ENCODE results near the gene CNTNAP5. TPM values are rescaled to one million over a fixed set of nuclear protein-coding genes. Genes with fewer than 3 reads are reported as not detected.

CNTNAP5 gene
- total and polyA plus RNA-seq, 2 donors (not counting 1 experiment from before 2014, with no cell fraction given) = not detected

DNA sequence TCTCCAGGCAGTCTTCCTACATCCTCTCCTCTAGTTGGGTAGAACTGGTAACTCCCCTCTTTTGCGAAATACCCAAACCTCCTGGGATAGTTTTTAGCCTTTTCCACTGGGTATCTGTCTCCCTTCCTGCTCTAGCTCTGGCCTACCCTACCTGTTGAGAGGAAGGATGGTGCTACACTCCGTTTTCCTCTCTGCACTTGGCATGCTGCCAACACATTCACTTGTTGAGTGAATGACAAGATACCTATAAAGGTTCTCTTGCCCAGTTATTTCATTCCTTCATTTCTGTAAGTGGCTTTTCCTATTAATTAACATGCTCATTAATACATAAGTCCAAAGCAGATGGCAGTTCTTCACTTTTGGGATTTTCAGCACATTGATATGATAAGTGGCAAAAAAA is 293.8 kb downstream of the CNTNAP5 start:
- no peaks in the 10 kb centered on the region for H3K4me1 Mint-ChIP-seq
- TF ChIP-seq, protein P1, sequence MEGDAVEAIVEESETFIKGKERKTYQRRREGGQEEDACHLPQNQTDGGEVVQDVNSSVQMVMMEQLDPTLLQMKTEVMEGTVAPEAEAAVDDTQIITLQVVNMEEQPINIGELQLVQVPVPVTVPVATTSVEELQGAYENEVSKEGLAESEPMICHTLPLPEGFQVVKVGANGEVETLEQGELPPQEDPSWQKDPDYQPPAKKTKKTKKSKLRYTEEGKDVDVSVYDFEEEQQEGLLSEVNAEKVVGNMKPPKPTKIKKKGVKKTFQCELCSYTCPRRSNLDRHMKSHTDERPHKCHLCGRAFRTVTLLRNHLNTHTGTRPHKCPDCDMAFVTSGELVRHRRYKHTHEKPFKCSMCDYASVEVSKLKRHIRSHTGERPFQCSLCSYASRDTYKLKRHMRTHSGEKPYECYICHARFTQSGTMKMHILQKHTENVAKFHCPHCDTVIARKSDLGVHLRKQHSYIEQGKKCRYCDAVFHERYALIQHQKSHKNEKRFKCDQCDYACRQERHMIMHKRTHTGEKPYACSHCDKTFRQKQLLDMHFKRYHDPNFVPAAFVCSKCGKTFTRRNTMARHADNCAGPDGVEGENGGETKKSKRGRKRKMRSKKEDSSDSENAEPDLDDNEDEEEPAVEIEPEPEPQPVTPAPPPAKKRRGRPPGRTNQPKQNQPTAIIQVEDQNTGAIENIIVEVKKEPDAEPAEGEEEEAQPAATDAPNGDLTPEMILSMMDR (IDR thresholded peaks at IDR 0.05) = no peak
- no peak for TF ChIP-seq EZH2 (IDR thresholded peaks at IDR 0.05; ENCODE audit: borderline replicate concordance, insufficient read depth, low read depth, low read length, poor library complexity, severe bottlenecking)
- Histone ChIP-seq H3K4me2 (replicated peaks; ENCODE audit: low read depth, low read length, poor library complexity, severe bottlenecking) (no peak overlapping the region), H2AFZ (ENCODE audit: insufficient read depth, low read depth, low read length, poor library complexity, severe bottlenecking) (no peak overlapping the region), H3K9me3 (ENCODE audit: control extremely low read depth in 1 of 3, control insufficient read depth in 2 of 3, insufficient read depth in 1 of 3, low read length in 2 of 3) (peaks cover 0 to 5% (median 0%) of the 10 kb centered on the region in 3 donors), H3K4me3 (ENCODE audit: control extremely low read depth in 1 of 5, extremely low read depth in 1 of 5, insufficient read depth in 1 of 5, low read depth in 2 of 5, low read length in 4 of 5) (no peak overlapping the region), H3K27me3 (replicated peaks in 1 of 4; ENCODE audit: control extremely low read depth in 1 of 4, control insufficient read depth in 3 of 4, insufficient read depth in 4 of 4, low read length in 3 of 4) (no peaks in the 10 kb centered on the region), H3K27ac (ENCODE audit: low read length in 2 of 2) (no peak overlapping the region), H3K9ac (ENCODE audit: low read length) (no peak overlapping the region), H3K79me2 (ENCODE audit: control insufficient read depth, insufficient read depth, low read length) (no peaks in the 10 kb centered on the region), H3K4me1 (ENCODE audit: control insufficient read depth in 2 of 2, insufficient read depth in 2 of 2, low read length in 2 of 2) (no peaks in the 10 kb centered on the region), H4K20me1 (ENCODE audit: control insufficient read depth, insufficient read depth, low read length, poor library complexity, severe bottlenecking) (no peaks in the 10 kb centered on the region), H3K36me3 (replicated peaks in 1 of 2; ENCODE audit: control extremely low read depth in 1 of 2, control insufficient read depth in 1 of 2, extremely low read depth in 1 of 2, insufficient read depth in 2 of 2, low read length in 1 of 2) (no peaks in the 10 kb centered on the region)
- WGBS (ENCODE audit: insufficient coverage) = no CpG with 5 or more reads among the region's 2 CpGs
- POLR2A ChIA-PET = no interaction called here
- no peak for DNase-seq
- H3K27ac Mint-ChIP-seq = no peak overlapping the region
- no peak overlapping the region for H3K4me3 Mint-ChIP-seq
- no peaks in the 10 kb centered on the region for H3K27me3 Mint-ChIP-seq
- CTCF ChIA-PET = no interaction called here
- ATAC-seq (ENCODE audit: low read depth) = no peak
- intact Hi-C loops (cut with micrococcal nuclease) = no loop called here
- peaks cover 3% of the 10 kb centered on the region for H3K9me3 Mint-ChIP-seq (ENCODE audit: insufficient read depth)

DNA sequence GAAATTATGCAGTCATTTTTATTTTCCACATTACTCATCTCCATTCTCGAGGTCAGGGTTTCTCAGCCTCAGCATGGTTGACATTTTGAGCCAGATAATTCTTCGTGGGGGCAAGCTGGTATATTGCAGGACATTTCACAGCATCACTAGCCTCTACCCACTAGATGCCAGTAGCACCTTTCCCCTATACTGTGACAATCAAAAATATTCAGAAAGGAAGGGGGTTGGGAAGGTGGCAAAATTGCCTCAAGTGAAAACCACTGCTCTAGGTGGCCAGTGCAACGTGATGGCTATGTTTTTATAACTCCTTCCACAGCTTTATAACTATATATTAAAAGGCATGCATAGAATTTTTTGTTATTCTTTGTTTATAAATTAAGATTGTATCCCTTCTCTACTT is 294.5 kb downstream of the CNTNAP5 start:
- no peak overlapping the region for H3K4me3 Mint-ChIP-seq
- Histone ChIP-seq H3K4me3 (ENCODE audit: control extremely low read depth in 1 of 5, extremely low read depth in 1 of 5, insufficient read depth in 1 of 5, low read depth in 2 of 5, low read length in 4 of 5) (no peak overlapping the region), H3K79me2 (ENCODE audit: control insufficient read depth, insufficient read depth, low read length) (no peaks in the 10 kb centered on the region), H4K20me1 (ENCODE audit: control insufficient read depth, insufficient read depth, low read length, poor library complexity, severe bottlenecking) (no peaks in the 10 kb centered on the region), H3K4me1 (ENCODE audit: control insufficient read depth in 2 of 2, insufficient read depth in 2 of 2, low read length in 2 of 2) (no peaks in the 10 kb centered on the region), H3K36me3 (replicated peaks in 1 of 2; ENCODE audit: control extremely low read depth in 1 of 2, control insufficient read depth in 1 of 2, extremely low read depth in 1 of 2, insufficient read depth in 2 of 2, low read length in 1 of 2) (no peaks in the 10 kb centered on the region), H3K27me3 (replicated peaks in 1 of 4; ENCODE audit: control extremely low read depth in 1 of 4, control insufficient read depth in 3 of 4, insufficient read depth in 4 of 4, low read length in 3 of 4) (no peaks in the 10 kb centered on the region), H3K9ac (ENCODE audit: low read length) (no peak overlapping the region), H3K27ac (ENCODE audit: low read length in 2 of 2) (no peak overlapping the region), H3K4me2 (replicated peaks; ENCODE audit: low read depth, low read length, poor library complexity, severe bottlenecking) (no peak overlapping the region), H3K9me3 (ENCODE audit: control extremely low read depth in 1 of 3, control insufficient read depth in 2 of 3, insufficient read depth in 1 of 3, low read length in 2 of 3) (peaks cover 0 to 5% (median 0%) of the 10 kb centered on the region in 3 donors), H2AFZ (ENCODE audit: insufficient read depth, low read depth, low read length, poor library complexity, severe bottlenecking) (no peak overlapping the region)
- no peak for ATAC-seq (ENCODE audit: low read depth)
- peaks cover 3% of the 10 kb centered on the region for H3K9me3 Mint-ChIP-seq (ENCODE audit: insufficient read depth)
- no peaks in the 10 kb centered on the region for H3K27me3 Mint-ChIP-seq
- intact Hi-C loops (cut with micrococcal nuclease) = no loop called here
- WGBS (ENCODE audit: insufficient coverage) = 42% methylated on average over 2 of the region's 3 CpGs
- ChIA-PET CTCF (no interaction called here), POLR2A (no interaction called here)
- H3K27ac Mint-ChIP-seq = no peak overlapping the region
- no peaks in the 10 kb centered on the region for H3K4me1 Mint-ChIP-seq
- DNase-seq = no peak
- no peak for TF ChIP-seq EZH2 (IDR thresholded peaks at IDR 0.05; ENCODE audit: borderline replicate concordance, insufficient read depth, low read depth, low read length, poor library complexity, severe bottlenecking)
- TF ChIP-seq, protein P1 (IDR thresholded peaks at IDR 0.05) = no peak
